Measurements from ENCODE around the gene FIBIN. TPM values are rescaled to one million over a fixed set of nuclear protein-coding genes. Genes with fewer than 3 reads are reported as not detected.

FIBIN gene
- total RNA-seq, 1 donor from 2014 or later: 0.75 TPM

- no peaks in the 10 kb centered on the region for H4K20me1 ChIP-seq (ENCODE audit: insufficient read depth, low read length)
- H3K79me2 ChIP-seq (ENCODE audit: insufficient read depth, low read length): no peaks in the 10 kb centered on the region
- H3K9ac ChIP-seq (ENCODE audit: low read length): no peak overlapping the region
- peak; percentile 42 for DNase-seq (ENCODE audit: low read depth)
- H2AFZ ChIP-seq (ENCODE audit: low read depth, low read length): no peak overlapping the region
- H3K4me3 ChIP-seq (ENCODE audit: insufficient read depth, low read depth, low read length): no peak overlapping the region
- H3K27me3 ChIP-seq (ENCODE audit: insufficient read depth, low read length): no peaks in the 10 kb centered on the region
- H3K36me3 ChIP-seq (ENCODE audit: insufficient read depth, low read length): no peaks in the 10 kb centered on the region
- no peaks in the 10 kb centered on the region for H3K27me3 Mint-ChIP-seq (ENCODE audit: low read depth, unreplicated experiment)
- H3K9me3 Mint-ChIP-seq (ENCODE audit: unreplicated experiment): no peaks in the 10 kb centered on the region
- H3K4me2 ChIP-seq (ENCODE audit: low read length): no peak overlapping the region
- H3K4me3 Mint-ChIP-seq (ENCODE audit: unreplicated experiment): no peak overlapping the region
- H3K9me3 ChIP-seq (ENCODE audit: insufficient read depth, low read depth, low read length): no peaks in the 10 kb centered on the region
- H3K4me1 ChIP-seq (ENCODE audit: insufficient read depth, low read length): peaks cover 2% of the 10 kb centered on the region
- H3K27ac Mint-ChIP-seq (ENCODE audit: unreplicated experiment): no peak overlapping the region
- H3K27ac ChIP-seq (ENCODE audit: low read depth, low read length): no peak overlapping the region
- peaks cover 5% of the 10 kb centered on the region for H3K4me1 Mint-ChIP-seq (ENCODE audit: low read depth, unreplicated experiment)
- FAIRE-seq: no peak
- no peaks in the 10 kb centered on the region for H3K36me3 Mint-ChIP-seq (ENCODE audit: low read depth, unreplicated experiment)
- TF ChIP-seq EZH2 (IDR thresholded peaks at IDR 0.05; ENCODE audit: insufficient read depth, low read length) (no peak), CTCF (IDR thresholded peaks at IDR 0.05; ENCODE audit: insufficient read depth, low read depth, low read length) (no peak)
Measured at GRCh38 chr11:27018902-27019529, 25.1 kb downstream of the FIBIN start.

GRCh38 chr11:27020751-27021150, 26.8 kb downstream of the FIBIN start:
- Histone ChIP-seq H3K27me3 (ENCODE audit: insufficient read depth, low read length) (no peaks in the 10 kb centered on the region), H3K9ac (ENCODE audit: low read length) (no peak overlapping the region), H3K4me1 (ENCODE audit: insufficient read depth, low read length) (no peaks in the 10 kb centered on the region), H2AFZ (ENCODE audit: low read depth, low read length) (no peak overlapping the region), H3K79me2 (ENCODE audit: insufficient read depth, low read length) (no peaks in the 10 kb centered on the region), H3K4me2 (ENCODE audit: low read length) (no peak overlapping the region), H3K9me3 (ENCODE audit: insufficient read depth, low read depth, low read length) (no peaks in the 10 kb centered on the region), H3K36me3 (ENCODE audit: insufficient read depth, low read length) (no peaks in the 10 kb centered on the region), H3K4me3 (ENCODE audit: insufficient read depth, low read depth, low read length) (no peak overlapping the region), H4K20me1 (ENCODE audit: insufficient read depth, low read length) (no peaks in the 10 kb centered on the region), H3K27ac (ENCODE audit: low read depth, low read length) (no peak overlapping the region)
- no peak overlapping the region for H3K4me3 Mint-ChIP-seq (ENCODE audit: unreplicated experiment)
- H3K27ac Mint-ChIP-seq (ENCODE audit: unreplicated experiment): no peak overlapping the region
- no peaks in the 10 kb centered on the region for H3K9me3 Mint-ChIP-seq (ENCODE audit: unreplicated experiment)
- H3K4me1 Mint-ChIP-seq (ENCODE audit: low read depth, unreplicated experiment): no peaks in the 10 kb centered on the region
- TF ChIP-seq CTCF (IDR thresholded peaks at IDR 0.05; ENCODE audit: insufficient read depth, low read depth, low read length) (no peak), EZH2 (IDR thresholded peaks at IDR 0.05; ENCODE audit: insufficient read depth, low read length) (no peak)
- no peak for DNase-seq (ENCODE audit: low read depth)
- FAIRE-seq: no peak
- H3K36me3 Mint-ChIP-seq (ENCODE audit: low read depth, unreplicated experiment): no peaks in the 10 kb centered on the region
- no peaks in the 10 kb centered on the region for H3K27me3 Mint-ChIP-seq (ENCODE audit: low read depth, unreplicated experiment)

- Histone ChIP-seq H3K4me3 (ENCODE audit: insufficient read depth, low read depth, low read length) (no peak overlapping the region), H3K9me3 (ENCODE audit: insufficient read depth, low read depth, low read length) (no peaks in the 10 kb centered on the region), H3K27ac (ENCODE audit: low read depth, low read length) (no peak overlapping the region), H3K4me1 (ENCODE audit: insufficient read depth, low read length) (no peaks in the 10 kb centered on the region), H3K27me3 (ENCODE audit: insufficient read depth, low read length) (no peaks in the 10 kb centered on the region), H2AFZ (ENCODE audit: low read depth, low read length) (no peak overlapping the region), H3K79me2 (ENCODE audit: insufficient read depth, low read length) (no peaks in the 10 kb centered on the region), H3K36me3 (ENCODE audit: insufficient read depth, low read length) (no peaks in the 10 kb centered on the region), H3K9ac (ENCODE audit: low read length) (no peak overlapping the region), H4K20me1 (ENCODE audit: insufficient read depth, low read length) (no peaks in the 10 kb centered on the region), H3K4me2 (ENCODE audit: low read length) (no peak overlapping the region)
- no peak for TF ChIP-seq CTCF (IDR thresholded peaks at IDR 0.05; ENCODE audit: insufficient read depth, low read depth, low read length)
- no peak for TF ChIP-seq EZH2 (IDR thresholded peaks at IDR 0.05; ENCODE audit: insufficient read depth, low read length)
- Mint-ChIP-seq H3K4me1 (ENCODE audit: low read depth, unreplicated experiment) (no peaks in the 10 kb centered on the region), H3K27ac (ENCODE audit: unreplicated experiment) (no peak overlapping the region), H3K27me3 (ENCODE audit: low read depth, unreplicated experiment) (peaks cover 2% of the 10 kb centered on the region), H3K9me3 (ENCODE audit: unreplicated experiment) (no peaks in the 10 kb centered on the region), H3K36me3 (ENCODE audit: low read depth, unreplicated experiment) (no peaks in the 10 kb centered on the region), H3K4me3 (ENCODE audit: unreplicated experiment) (no peak overlapping the region)
- no peak for FAIRE-seq
- DNase-seq (ENCODE audit: low read depth): no peak
Measured at GRCh38 chr11:27022659-27023251, 28.8 kb downstream of the FIBIN start.

Measured in astrocyte (in vitro differentiated cells and primary cell).